HG03354 (cell line): ENCODE data around the gene SPATA20.

Experiments used
- ATAC-seq: cut with Tn5 transposase; IDR thresholded peaks from one replicate; pipeline ENCODE4 v1.9.1; 2021; ENCODE audit warnings: mild to moderate bottlenecking; ENCODE audit not compliant: unreplicated experiment, poor library complexity, severe bottlenecking

SPATA20 gene

GRCh38 chr17:50538549-50539410, 8.2 kb upstream of the SPATA20 start:
- no peak for ATAC-seq

GRCh38 chr17:50539762-50540559, 7.0 kb upstream of the SPATA20 start:
- ATAC-seq: no peak

GRCh38 chr17:50540560-50541401, 6.2 kb upstream of the SPATA20 start:
- no peak for ATAC-seq

DNA sequence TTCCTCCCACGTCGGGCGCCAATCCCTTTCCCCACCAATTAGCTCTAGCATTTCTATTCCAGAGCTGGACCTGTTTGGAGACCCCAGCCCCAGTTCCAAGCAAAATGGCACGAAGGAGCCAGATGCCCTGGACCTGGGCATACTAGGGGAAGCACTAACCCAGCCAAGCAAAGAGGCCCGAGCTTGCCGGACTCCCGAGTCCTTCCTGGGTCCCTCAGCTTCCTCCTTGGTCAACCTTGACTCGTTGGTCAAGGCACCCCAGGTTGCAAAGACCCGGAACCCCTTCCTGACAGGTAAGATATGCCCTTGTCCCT, 5.6 kb upstream of the SPATA20 start:
- no peak for ATAC-seq

- ATAC-seq: peak; percentile 76
Measured at GRCh38 chr17:50541716-50542688, 5.0 kb upstream of the SPATA20 start.

GRCh38 chr17:50542795-50543774, 3.9 kb upstream of the SPATA20 start:
- ATAC-seq: no peak

DNA sequence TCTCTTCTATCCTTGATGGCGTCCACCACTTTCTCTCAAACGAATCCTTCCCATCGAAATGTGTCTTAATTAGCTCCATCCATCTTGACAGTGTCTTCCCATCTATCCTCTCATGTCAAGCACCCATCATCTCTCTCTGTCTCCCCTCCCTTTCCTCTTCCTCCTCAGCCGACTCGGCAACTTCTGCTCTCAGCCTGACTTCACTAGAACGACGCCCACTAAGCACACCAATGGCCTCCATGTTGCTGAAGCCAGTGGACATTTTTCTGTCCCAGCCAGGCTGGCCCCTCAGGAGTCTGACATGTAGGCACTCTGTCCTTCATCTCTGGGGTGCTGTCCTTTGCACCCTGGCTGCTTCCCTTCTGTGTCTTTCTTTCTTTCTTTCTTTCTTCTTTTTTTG, 2.5 kb upstream of the SPATA20 start:
- no peak for ATAC-seq

- no peak for ATAC-seq
Measured at GRCh38 chr17:50545311-50545710, 1.7 kb upstream of the SPATA20 start.

GRCh38 chr17:50546701-50547034, 306 bp upstream of the SPATA20 start:
- no peak for ATAC-seq

DNA sequence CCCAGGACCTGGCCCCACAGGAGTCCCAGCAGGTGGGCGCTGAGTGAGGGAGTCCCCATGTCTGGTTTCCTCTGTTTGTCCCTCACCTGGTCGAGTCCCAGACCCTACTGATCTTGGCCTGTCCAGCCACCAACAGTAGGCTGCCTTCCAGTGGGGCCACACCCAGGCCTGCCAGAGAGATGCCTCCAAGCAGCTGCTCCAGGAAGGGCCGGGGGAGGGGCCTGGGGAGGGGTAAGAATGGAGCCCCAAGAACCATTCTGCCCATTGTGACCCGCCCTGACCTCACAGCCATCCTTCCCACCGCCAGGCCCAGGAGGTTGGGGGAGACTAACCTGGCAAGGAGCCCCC, 736 bp downstream of the SPATA20 start:
- no peak for ATAC-seq

- no peak for ATAC-seq
Measured at GRCh38 chr17:50548831-50549230, 1.9 kb downstream of the SPATA20 start.

DNA sequence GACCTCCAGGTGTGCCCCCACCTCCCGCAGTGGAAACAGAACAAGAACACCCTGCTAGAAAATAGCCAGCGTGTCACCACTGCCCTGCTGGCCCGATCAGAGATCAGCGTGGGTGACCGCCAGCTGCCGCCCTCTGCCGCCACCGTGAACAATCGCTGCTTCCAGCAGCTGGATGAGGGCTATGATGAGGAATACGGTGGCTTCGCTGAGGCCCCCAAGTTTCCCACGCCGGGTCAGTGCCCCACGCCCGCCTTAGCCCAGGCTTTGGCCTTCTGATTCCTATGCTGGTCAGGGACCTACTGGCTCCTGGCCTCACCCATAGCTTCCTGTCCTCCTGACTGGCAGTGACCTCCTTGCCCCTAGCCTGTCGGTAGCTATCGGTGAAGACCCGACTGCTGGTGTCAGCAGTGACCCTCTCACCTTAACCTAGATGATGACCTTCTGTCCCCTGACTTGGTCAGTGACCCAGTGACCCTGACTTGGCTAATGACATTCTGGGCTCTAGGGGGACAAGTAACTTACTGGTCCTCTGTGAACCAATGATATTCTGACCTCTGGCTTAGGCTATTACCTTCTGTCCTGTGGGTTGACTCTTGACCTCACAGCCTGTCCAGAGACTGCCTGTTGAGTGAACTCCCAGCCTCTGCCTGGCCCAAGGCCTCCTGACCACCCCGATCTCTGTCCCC, 2.4 kb downstream of the SPATA20 start:
- ATAC-seq: no peak

GRCh38 chr17:50549969-50550368, 3.0 kb downstream of the SPATA20 start:
- ATAC-seq: no peak

- no peak for ATAC-seq
Measured at GRCh38 chr17:50550661-50551432, 3.9 kb downstream of the SPATA20 start.

- no peak for ATAC-seq
Measured at GRCh38 chr17:50551433-50551815, 4.5 kb downstream of the SPATA20 start.

DNA sequence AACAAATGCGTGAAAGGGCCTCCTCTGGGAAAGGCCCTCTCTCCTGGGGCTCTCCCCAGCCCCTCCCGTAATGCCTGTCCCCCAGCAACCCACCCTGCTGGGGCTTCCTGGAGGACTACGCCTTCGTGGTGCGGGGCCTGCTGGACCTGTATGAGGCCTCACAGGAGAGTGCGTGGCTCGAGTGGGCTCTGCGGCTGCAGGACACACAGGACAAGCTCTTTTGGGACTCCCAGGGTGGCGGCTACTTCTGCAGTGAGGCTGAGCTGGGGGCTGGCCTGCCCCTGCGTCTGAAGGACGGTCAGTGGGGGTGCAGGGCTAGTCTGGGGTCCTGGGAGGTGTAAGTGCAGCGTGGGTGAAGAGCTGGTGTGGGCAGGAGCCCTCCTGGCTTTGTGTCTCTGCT, 4.9 kb downstream of the SPATA20 start:
- ATAC-seq: no peak

DNA sequence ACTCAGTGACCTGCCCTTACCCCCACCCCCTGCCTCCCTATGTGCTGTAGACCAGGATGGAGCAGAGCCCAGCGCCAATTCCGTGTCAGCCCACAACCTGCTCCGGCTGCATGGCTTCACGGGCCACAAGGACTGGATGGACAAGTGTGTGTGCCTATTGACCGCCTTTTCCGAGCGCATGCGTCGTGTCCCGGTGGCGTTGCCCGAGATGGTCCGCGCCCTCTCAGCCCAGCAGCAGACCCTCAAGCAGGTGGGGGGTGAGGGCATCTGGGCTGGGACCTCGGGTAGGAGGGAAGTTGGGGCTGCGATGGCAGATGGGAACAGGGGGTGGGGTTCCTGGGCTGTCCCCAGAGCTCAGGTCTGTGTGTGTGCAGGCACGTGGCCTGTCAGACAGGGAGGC, 7.2 kb downstream of the SPATA20 start:
- ATAC-seq: no peak
